Activated CD8-positive, alpha-beta T cell treated with anti-CD3 and anti-CD28 coated beads for 36 hours (primary cell): ENCODE measurements around the gene BAIAP3. TPM values are rescaled to one million over a fixed set of nuclear protein-coding genes. Genes with fewer than 3 reads are reported as not detected.
A peak's percentile ranks its signal among the peaks of the same experiment; 100 is the strongest.

Experiments used
- ATAC-seq: fragments of 200-7000 bp; cut with Tn5 transposase; one replicate; pipeline ENCODE4 v1.10.0; 2021; ENCODE audit warnings: mild to moderate bottlenecking, moderate library complexity
- CTCF ChIA-PET: fragments of 350-600 bp; sonication (Branson Sonifier 250); formaldehyde crosslinking; loops from one replicate; lab custom pipeline; 2021; ENCODE audit warnings: antibody characterized with exemption; lab: Charles Lee
- POLR2A ChIA-PET: fragments of 350-600 bp; sonication (Branson Sonifier 250); formaldehyde crosslinking; loops from one replicate; lab custom pipeline; 2021; ENCODE audit warnings: antibody characterized with exemption; lab: Charles Lee
- DNase-seq: peaks from one replicate; pipeline ENCODE4 v3.0.0-alpha.2; 2020
- H3K27ac Mint-ChIP-seq: one replicate; pipeline ENCODE4 v1.8.0; 2021; ENCODE audit warnings: mild to moderate bottlenecking, mixed read lengths
- H3K27me3 Mint-ChIP-seq: one replicate; pipeline ENCODE4 v1.8.0; 2021; ENCODE audit warnings: mixed read lengths
- H3K36me3 Mint-ChIP-seq: one replicate; pipeline ENCODE4 v1.8.0; 2021; ENCODE audit warnings: low read depth, mixed read lengths
- H3K4me1 Mint-ChIP-seq: one replicate; pipeline ENCODE4 v1.8.0; 2021; ENCODE audit warnings: low read depth, mixed read lengths
- H3K4me3 Mint-ChIP-seq: one replicate; pipeline ENCODE4 v1.8.0; 2021; ENCODE audit warnings: mild to moderate bottlenecking, moderate library complexity, mixed read lengths
- H3K9me3 Mint-ChIP-seq: one replicate; pipeline ENCODE4 v1.8.0; 2021; ENCODE audit warnings: mixed read lengths
- intact Hi-C: fragments of 100-400 bp; cut with micrococcal nuclease; formaldehyde crosslinking; loops from one replicate; pipeline ENCODE4 v1.10.0; 2022
- total RNA-seq, 2 experiments: library from RNA; stranded (reverse); gene quantifications; one replicate each; pipeline ENCODE4 v1.2.3, GENCODE V29; 2021
- TF ChIP-seq, protein P1 (sequence below): fragments of 200-600 bp; IDR thresholded peaks from one replicate; pipeline ENCODE4 v1.8.0; 2022; ENCODE audit warnings: antibody characterized with exemption, mild to moderate bottlenecking

Gene BAIAP3
- total RNA-seq, 2 experiments from 2014 or later = 0.27 to 0.68 TPM

DNA sequence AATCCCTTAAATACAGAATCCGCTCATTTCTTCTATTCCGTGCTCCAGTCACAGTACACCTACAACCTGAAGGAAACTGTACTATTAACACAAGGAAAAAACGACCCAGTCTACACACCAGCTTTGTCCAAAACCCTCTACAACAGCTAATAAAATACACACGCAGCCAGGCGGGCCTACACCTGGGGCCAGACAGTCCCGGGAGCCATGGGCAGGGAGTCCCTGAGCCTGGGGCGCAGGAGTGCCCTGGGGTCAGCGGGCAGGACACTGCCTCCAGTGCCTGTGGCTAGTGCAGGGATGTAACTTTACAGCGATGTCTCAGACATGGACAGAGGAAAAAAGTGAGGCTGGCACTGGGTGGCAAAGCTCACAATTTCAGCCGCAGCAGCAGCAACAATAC is 46.8 kb downstream of the BAIAP3 start:
- Mint-ChIP-seq H3K4me1 (peaks cover 13% of the 10 kb centered on the region), H3K27ac (peak overlapping the region; percentile 55), H3K4me3 (peak overlapping the region; percentile 72), H3K36me3 (peaks cover 7% of the 10 kb centered on the region), H3K27me3 (no peaks in the 10 kb centered on the region), H3K9me3 (no peaks in the 10 kb centered on the region)
- ChIA-PET CTCF (interaction anchor here (0.9 to 4.9 kb wide), 2 partner anchors 16 to 34 kb away, joined by 3 to 36 read pairs; partner anchors contain the start of gene UNKL), POLR2A (interaction anchor here (0.6 to 1.7 kb wide), 7 partner anchors 10 to 230 kb away, joined by 3 to 7 read pairs (median 4); partner anchors contain the start of gene UNKL)
- TF ChIP-seq, protein P1, sequence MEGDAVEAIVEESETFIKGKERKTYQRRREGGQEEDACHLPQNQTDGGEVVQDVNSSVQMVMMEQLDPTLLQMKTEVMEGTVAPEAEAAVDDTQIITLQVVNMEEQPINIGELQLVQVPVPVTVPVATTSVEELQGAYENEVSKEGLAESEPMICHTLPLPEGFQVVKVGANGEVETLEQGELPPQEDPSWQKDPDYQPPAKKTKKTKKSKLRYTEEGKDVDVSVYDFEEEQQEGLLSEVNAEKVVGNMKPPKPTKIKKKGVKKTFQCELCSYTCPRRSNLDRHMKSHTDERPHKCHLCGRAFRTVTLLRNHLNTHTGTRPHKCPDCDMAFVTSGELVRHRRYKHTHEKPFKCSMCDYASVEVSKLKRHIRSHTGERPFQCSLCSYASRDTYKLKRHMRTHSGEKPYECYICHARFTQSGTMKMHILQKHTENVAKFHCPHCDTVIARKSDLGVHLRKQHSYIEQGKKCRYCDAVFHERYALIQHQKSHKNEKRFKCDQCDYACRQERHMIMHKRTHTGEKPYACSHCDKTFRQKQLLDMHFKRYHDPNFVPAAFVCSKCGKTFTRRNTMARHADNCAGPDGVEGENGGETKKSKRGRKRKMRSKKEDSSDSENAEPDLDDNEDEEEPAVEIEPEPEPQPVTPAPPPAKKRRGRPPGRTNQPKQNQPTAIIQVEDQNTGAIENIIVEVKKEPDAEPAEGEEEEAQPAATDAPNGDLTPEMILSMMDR = no peak
- intact Hi-C loops = no loop called here
- ATAC-seq (no peak), DNase-seq (no peak)

DNA sequence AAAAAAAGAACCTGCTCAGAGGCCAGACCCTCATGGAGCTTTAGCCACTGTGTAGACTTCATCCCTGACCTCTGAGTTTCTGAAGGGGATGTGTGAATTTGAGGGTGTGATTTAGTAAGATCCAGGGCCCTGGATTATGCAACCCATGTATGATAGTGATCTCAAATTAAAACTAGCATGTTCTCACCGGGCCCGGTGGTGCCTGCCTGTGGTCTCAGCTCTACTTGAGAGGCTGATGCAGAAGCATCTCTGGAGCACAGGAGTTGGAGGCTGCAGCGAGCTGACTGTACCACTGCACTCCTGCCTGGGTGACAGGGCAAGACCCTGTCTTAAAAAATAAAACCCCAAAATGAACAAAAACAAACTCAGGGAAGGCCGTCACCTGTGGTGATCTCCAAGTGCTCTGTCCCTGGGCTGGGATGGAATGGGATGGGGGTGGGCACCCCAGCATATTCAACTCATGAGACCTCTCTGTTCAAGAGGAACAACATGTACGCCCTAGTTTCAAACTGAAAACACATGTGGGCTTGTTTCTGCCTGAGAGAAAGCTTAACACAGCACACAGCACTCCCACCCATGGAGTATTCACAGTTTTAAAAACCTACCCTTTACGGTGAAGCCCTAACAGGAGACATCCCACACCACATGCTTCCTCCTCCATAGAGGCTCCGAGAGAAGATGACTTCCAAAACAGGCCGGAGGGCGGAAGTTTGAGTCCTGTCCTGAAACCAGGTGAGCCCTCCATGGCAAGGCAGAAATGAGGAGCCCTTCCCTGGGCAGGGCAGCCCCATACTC is 48.4 kb downstream of the BAIAP3 start:
- Mint-ChIP-seq H3K9me3 (no peaks in the 10 kb centered on the region), H3K27ac (no peak overlapping the region)

DNA sequence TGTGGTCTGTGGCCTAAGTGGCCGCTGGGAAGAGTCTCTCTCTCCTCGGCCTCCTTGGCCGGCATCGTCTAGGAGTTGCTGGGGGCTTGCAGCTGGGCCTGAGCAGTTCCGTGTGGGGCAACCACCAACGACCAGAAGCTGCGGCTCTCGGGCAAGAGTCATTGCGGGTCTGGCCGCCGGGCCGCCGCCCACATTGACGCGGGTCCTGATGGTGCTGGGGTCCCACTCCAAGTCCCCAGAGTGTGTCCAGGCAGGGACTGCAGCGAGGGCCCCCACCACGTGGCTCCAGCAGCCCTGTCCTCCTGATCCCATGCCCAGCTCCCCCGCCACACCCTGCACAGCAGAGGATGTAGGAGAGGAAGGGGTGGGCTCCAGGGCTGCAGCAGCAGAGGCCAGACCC is 50.1 kb downstream of the BAIAP3 start:
- no peaks in the 10 kb centered on the region for H3K9me3 Mint-ChIP-seq
- no peak for ATAC-seq
- no peaks in the 10 kb centered on the region for H3K27me3 Mint-ChIP-seq
- POLR2A ChIA-PET = no interaction called here
- TF ChIP-seq, protein P1 = no peak
- no peak for DNase-seq
- intact Hi-C loops = no loop called here
- H3K36me3 Mint-ChIP-seq = peaks cover 5% of the 10 kb centered on the region
- no peak overlapping the region for H3K4me3 Mint-ChIP-seq
- no peak overlapping the region for H3K27ac Mint-ChIP-seq
- peaks cover 8% of the 10 kb centered on the region for H3K4me1 Mint-ChIP-seq
- CTCF ChIA-PET = no interaction called here

More for the DNA sequence above, 48.4 kb downstream of the BAIAP3 start:
- peaks cover 5% of the 10 kb centered on the region for H3K36me3 Mint-ChIP-seq
- ATAC-seq (no peak), DNase-seq (no peak)
- TF ChIP-seq, protein P1 = no peak
- ChIA-PET CTCF (interaction anchor here (4.9 kb wide), 1 partner anchor 18 kb away, joined by 36 read pairs; no protein-coding TSS in a partner anchor), POLR2A (interaction anchor here (0.6 kb wide), 1 partner anchor 40 kb away, joined by 3 read pairs; no protein-coding TSS in a partner anchor)
- intact Hi-C loops = no loop called here
- peaks cover 13% of the 10 kb centered on the region for H3K4me1 Mint-ChIP-seq
- H3K27me3 Mint-ChIP-seq = no peaks in the 10 kb centered on the region
- no peak overlapping the region for H3K4me3 Mint-ChIP-seq

DNA sequence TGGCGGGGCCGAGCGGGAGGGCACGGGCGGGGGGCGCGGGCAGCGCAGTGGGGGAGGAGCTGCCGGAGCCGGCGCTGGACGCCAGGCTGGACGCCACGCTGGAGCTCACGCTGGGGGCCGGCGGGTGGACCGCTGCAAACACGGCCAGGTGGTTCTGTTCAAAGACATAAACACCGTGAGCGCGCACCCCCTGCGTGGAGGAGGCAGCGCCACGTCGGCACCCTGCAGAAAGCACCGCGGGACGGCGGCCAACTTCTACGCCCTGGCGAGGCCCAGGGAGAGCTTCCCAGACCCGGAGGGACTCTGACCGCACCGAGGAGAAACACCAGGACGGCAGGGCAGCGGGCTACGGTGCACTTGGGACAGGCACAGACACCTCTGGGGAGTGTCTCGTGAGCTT is 51.8 kb downstream of the BAIAP3 start:
- no peak for ATAC-seq
- Mint-ChIP-seq H3K4me3 (no peak overlapping the region), H3K4me1 (peaks cover under 1% of the 10 kb centered on the region), H3K27ac (no peak overlapping the region), H3K27me3 (no peaks in the 10 kb centered on the region), H3K9me3 (no peaks in the 10 kb centered on the region), H3K36me3 (peaks cover 5% of the 10 kb centered on the region)
- intact Hi-C loops = no loop called here
- POLR2A ChIA-PET = no interaction called here
- DNase-seq = no peak
- TF ChIP-seq, protein P1 = no peak
- CTCF ChIA-PET = no interaction called here

DNA sequence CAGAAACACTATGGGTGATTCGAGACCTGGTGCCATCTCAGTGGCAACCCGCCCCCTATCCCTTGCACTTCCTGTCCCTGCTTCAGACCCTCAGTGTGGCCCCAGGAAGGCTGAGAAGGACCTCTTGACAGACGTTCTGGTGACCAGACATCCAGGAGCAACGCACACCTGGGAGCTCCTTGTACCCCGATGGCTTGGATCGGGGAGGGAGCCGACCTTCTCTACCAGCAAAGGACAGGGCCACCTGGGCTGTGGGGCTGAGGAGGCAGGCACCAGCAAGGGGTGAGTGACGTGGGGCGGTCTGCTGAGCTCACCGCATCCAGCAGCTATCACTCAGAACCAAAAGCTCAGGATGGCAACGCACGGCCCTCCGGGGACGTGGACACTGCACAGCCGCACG is 53.9 kb downstream of the BAIAP3 start:
- ATAC-seq (no peak), DNase-seq (no peak)
- Mint-ChIP-seq H3K4me1 (no peaks in the 10 kb centered on the region), H3K27me3 (no peaks in the 10 kb centered on the region), H3K4me3 (no peak overlapping the region), H3K27ac (no peak overlapping the region), H3K36me3 (peaks cover 5% of the 10 kb centered on the region), H3K9me3 (no peaks in the 10 kb centered on the region)
- TF ChIP-seq, protein P1 = no peak
- CTCF ChIA-PET = interaction anchor here (1.4 kb wide), 1 partner anchor 24 kb away, joined by 4 read pairs; no protein-coding TSS in a partner anchor
- intact Hi-C loops = no loop called here
- POLR2A ChIA-PET = no interaction called here
